Neural cell (in vitro differentiated cells): ENCODE results near the gene CFTR. TPM values are rescaled to one million over a fixed set of nuclear protein-coding genes. Genes with fewer than 3 reads are reported as not detected.

ENCODE experiments used
- H2AFZ ChIP-seq: fragments of 200-600, 300-800 bp; sonication (generic), shearing (Covaris generic); 2 replicates; pipeline ENCODE4 v1.6.0; 2014; ENCODE audit warnings: low read depth, mild to moderate bottlenecking, antibody characterized with exemption, low read length, moderate library complexity
- H3F3A ChIP-seq: fragments of 200-600 bp; shearing (Covaris generic); 2 replicates; pipeline ENCODE4 v1.6.1; 2016; ENCODE audit warnings: mild to moderate bottlenecking, moderate library complexity, mixed read lengths, antibody characterized with exemption, low read length; ENCODE audit not compliant: insufficient read depth, poor library complexity, severe bottlenecking
- H3K27ac ChIP-seq: fragments of 200-600, 300-800 bp; sonication (generic), shearing (Covaris generic); 2 replicates; pipeline ENCODE4 v1.5.1; 2014; ENCODE audit warnings: mild to moderate bottlenecking, low read length, moderate library complexity
- H3K27me3 ChIP-seq: fragments of 300-800, 200-600 bp; sonication (generic), shearing (Covaris generic); 2 replicates; pipeline ENCODE4 v1.6.0; 2014; ENCODE audit warnings: mild to moderate bottlenecking, low read depth, low read length, moderate library complexity; ENCODE audit not compliant: insufficient read depth
- H3K36me3 ChIP-seq: fragments of 300-800, 200-600 bp; sonication (generic), shearing (Covaris generic); 2 replicates; pipeline ENCODE4 v1.5.1; 2014; ENCODE audit warnings: mild to moderate bottlenecking, antibody characterized with exemption, low read length, moderate library complexity; ENCODE audit not compliant: insufficient read depth
- H3K4me2 ChIP-seq: fragments of 300-800, 200-600 bp; sonication (generic), shearing (Covaris generic); 2 replicates; pipeline ENCODE4 v1.6.0; 2014; ENCODE audit warnings: mild to moderate bottlenecking, low read length
- H3K4me3 ChIP-seq: fragments of 300-800, 200-600 bp; sonication (generic), shearing (Covaris generic); 2 replicates; pipeline ENCODE4 v1.5.1; 2014; ENCODE audit warnings: mild to moderate bottlenecking, low read length, moderate library complexity
- H3K79me2 ChIP-seq: fragments of 200-600 bp; shearing (Covaris generic); replicated peaks from 2 replicates; pipeline ENCODE4 v1.6.0; 2014; ENCODE audit warnings: mild to moderate bottlenecking, low read length, moderate library complexity; ENCODE audit not compliant: insufficient read depth
- H3K9ac ChIP-seq: fragments of 300-800, 200-600 bp; sonication (generic), shearing (Covaris generic); 2 replicates; pipeline ENCODE4 v1.6.1; 2016; ENCODE audit warnings: mild to moderate bottlenecking, low read length, mixed read lengths
- H3K9me2 ChIP-seq: fragments of 200-600 bp; shearing (Covaris generic); 2 replicates; pipeline ENCODE4 v1.6.1; 2016; ENCODE audit warnings: mild to moderate bottlenecking, low read length, mixed read lengths; ENCODE audit not compliant: insufficient read depth
- H3K9me3 ChIP-seq: fragments of 200-600, 300-800 bp; sonication (generic), shearing (Covaris generic); 2 replicates; pipeline ENCODE4 v1.6.1; 2016; ENCODE audit warnings: mild to moderate bottlenecking, mixed run types, low read length, moderate library complexity, mixed read lengths
- H4K20me1 ChIP-seq: fragments of 200-600 bp; shearing (Covaris generic); 2 replicates; pipeline ENCODE4 v1.6.1; 2016; ENCODE audit warnings: mild to moderate bottlenecking, mixed run types; ENCODE audit not compliant: insufficient read depth
- CTCF ChIP-seq: fragments of 450-650 bp; IDR thresholded peaks from 2 replicates; pipeline ENCODE4 v1.5.1; 2014; ENCODE audit warnings: antibody characterized with exemption, mild to moderate bottlenecking, moderate library complexity; ENCODE audit not compliant: poor library complexity, severe bottlenecking
- EP300 ChIP-seq: fragments of 450-650 bp; conservative IDR thresholded peaks from 2 replicates; pipeline ENCODE4 v1.6.1; 2014; ENCODE audit warnings: antibody characterized with exemption, mild to moderate bottlenecking, moderate library complexity; ENCODE audit not compliant: poor library complexity, severe bottlenecking
- EZH2 ChIP-seq: fragments of 200-600, 300-800 bp; shearing (Covaris generic), sonication (generic); IDR thresholded peaks from 2 replicates; pipeline ENCODE4 v1.6.1; 2014; ENCODE audit warnings: antibody characterized with exemption, low read length, borderline replicate concordance, mild to moderate bottlenecking; ENCODE audit not compliant: insufficient read depth, poor library complexity, severe bottlenecking
- MXI1 ChIP-seq: fragments of 450-650 bp; conservative IDR thresholded peaks from 2 replicates; pipeline ENCODE4 v1.6.1; 2014; ENCODE audit warnings: antibody characterized with exemption, mild to moderate bottlenecking; ENCODE audit not compliant: poor library complexity, severe bottlenecking
- POLR2AphosphoS5 ChIP-seq: IDR thresholded peaks from 2 replicates; pipeline ENCODE4 v1.6.1; 2012
- RAD21 ChIP-seq: fragments of 450-650 bp; conservative IDR thresholded peaks from 2 replicates; pipeline ENCODE4 v1.6.1; 2014; ENCODE audit warnings: antibody characterized with exemption, mild to moderate bottlenecking, moderate library complexity
- REST ChIP-seq: IDR thresholded peaks from 2 replicates; pipeline ENCODE4 v1.6.1; 2012; ENCODE audit warnings: borderline replicate concordance
- SMC3 ChIP-seq: fragments of 450-650 bp; conservative IDR thresholded peaks from 2 replicates; pipeline ENCODE4 v1.6.1; 2014; ENCODE audit warnings: antibody characterized with exemption, mild to moderate bottlenecking, moderate library complexity; ENCODE audit not compliant: poor library complexity
- TAF1 ChIP-seq: IDR thresholded peaks from 2 replicates; pipeline ENCODE4 v1.6.1; 2012; ENCODE audit warnings: low read depth
- polyA plus RNA-seq: library from polyadenylated mRNA; depleted of rRNA; stranded (reverse); fragments of >200 nt; gene quantifications from 2 replicates; pipeline ENCODE4 v1.2.3, GENCODE V29; 2014

Gene CFTR
- polyA plus RNA-seq, 1 donor from 2014 or later, result not detected

- H3K9me2 ChIP-seq, result no peaks in the 10 kb centered on the region
Measured at GRCh38 chr7:117686311-117686935, 206.6 kb downstream of the CFTR start.

GRCh38 chr7:117688126-117688525, 208.3 kb downstream of the CFTR start:
- Histone ChIP-seq H3K36me3 (no peaks in the 10 kb centered on the region), H2AFZ (no peak overlapping the region), H3K9me3 (no peaks in the 10 kb centered on the region), H3K27ac (no peak overlapping the region), H3K4me2 (no peak overlapping the region), H3F3A (no peaks in the 10 kb centered on the region), H3K9me2 (no peaks in the 10 kb centered on the region), H3K4me3 (no peak overlapping the region), H3K79me2 (no peaks in the 10 kb centered on the region), H3K9ac (no peak overlapping the region), H4K20me1 (no peaks in the 10 kb centered on the region), H3K27me3 (no peaks in the 10 kb centered on the region)
- TF ChIP-seq EP300, result no peak
- no peak for TF ChIP-seq POLR2AphosphoS5
- TF ChIP-seq REST, result no peak
- TF ChIP-seq EZH2, result no peak
- TF ChIP-seq MXI1, result no peak
- no peak for TF ChIP-seq SMC3
- no peak for TF ChIP-seq TAF1

More at GRCh38 chr7:117686311-117686935, 206.6 kb downstream of the CFTR start:
- Histone ChIP-seq H3K9me3 (no peaks in the 10 kb centered on the region), H3K79me2 (no peaks in the 10 kb centered on the region), H3K4me2 (no peak overlapping the region), H3K27ac (no peak overlapping the region), H4K20me1 (no peaks in the 10 kb centered on the region), H3F3A (no peaks in the 10 kb centered on the region), H3K36me3 (no peaks in the 10 kb centered on the region), H3K27me3 (no peaks in the 10 kb centered on the region), H2AFZ (no peak overlapping the region), H3K9ac (no peak overlapping the region), H3K4me3 (no peak overlapping the region)
- TF ChIP-seq SMC3 (no peak), POLR2AphosphoS5 (no peak), EP300 (no peak), MXI1 (no peak), CTCF (no peak), REST (no peak), EZH2 (no peak), TAF1 (no peak), RAD21 (no peak)
